ENCODE results near the gene UGGT2. TPM values are rescaled to one million over a fixed set of nuclear protein-coding genes. Genes with fewer than 3 reads are reported as not detected.

Gene UGGT2
- total RNA-seq, 3 donors from 2014 or later: 16.6 to 25.5 (median 17.4) TPM

DNA sequence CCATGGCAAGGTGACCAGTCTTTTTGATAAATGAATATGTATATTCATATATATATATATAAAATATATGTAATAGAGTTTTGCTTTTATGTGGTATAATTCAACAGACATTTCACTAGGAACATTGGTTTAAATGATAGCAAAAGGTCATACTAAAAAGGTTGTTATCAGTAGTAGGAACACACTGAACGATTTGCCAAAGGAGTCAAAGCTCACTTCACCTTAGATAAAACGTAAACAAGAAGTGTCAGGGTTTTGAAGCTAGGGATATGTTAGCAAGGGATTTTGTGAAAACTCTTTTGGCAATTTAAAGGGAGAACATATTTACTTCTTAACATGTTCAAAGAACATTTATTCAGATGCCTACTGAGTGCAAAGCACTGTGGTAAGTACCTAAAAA, 28.7 kb upstream of the UGGT2 start:
- no peak for ATAC-seq
- no peak overlapping the region for H3K4me3 ChIP-seq
- no peak for DNase-seq
- H3K36me3 ChIP-seq (ENCODE audit: low read depth): no peaks in the 10 kb centered on the region
- H3K9me3 ChIP-seq: no peaks in the 10 kb centered on the region
- intact Hi-C loops (cut with DNase I, micrococcal nuclease): no loop called here
- H3K4me1 ChIP-seq (ENCODE audit: low read depth): no peaks in the 10 kb centered on the region
- TF ChIP-seq, protein P1, sequence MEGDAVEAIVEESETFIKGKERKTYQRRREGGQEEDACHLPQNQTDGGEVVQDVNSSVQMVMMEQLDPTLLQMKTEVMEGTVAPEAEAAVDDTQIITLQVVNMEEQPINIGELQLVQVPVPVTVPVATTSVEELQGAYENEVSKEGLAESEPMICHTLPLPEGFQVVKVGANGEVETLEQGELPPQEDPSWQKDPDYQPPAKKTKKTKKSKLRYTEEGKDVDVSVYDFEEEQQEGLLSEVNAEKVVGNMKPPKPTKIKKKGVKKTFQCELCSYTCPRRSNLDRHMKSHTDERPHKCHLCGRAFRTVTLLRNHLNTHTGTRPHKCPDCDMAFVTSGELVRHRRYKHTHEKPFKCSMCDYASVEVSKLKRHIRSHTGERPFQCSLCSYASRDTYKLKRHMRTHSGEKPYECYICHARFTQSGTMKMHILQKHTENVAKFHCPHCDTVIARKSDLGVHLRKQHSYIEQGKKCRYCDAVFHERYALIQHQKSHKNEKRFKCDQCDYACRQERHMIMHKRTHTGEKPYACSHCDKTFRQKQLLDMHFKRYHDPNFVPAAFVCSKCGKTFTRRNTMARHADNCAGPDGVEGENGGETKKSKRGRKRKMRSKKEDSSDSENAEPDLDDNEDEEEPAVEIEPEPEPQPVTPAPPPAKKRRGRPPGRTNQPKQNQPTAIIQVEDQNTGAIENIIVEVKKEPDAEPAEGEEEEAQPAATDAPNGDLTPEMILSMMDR (IDR thresholded peaks at IDR 0.05): no peak

DNA sequence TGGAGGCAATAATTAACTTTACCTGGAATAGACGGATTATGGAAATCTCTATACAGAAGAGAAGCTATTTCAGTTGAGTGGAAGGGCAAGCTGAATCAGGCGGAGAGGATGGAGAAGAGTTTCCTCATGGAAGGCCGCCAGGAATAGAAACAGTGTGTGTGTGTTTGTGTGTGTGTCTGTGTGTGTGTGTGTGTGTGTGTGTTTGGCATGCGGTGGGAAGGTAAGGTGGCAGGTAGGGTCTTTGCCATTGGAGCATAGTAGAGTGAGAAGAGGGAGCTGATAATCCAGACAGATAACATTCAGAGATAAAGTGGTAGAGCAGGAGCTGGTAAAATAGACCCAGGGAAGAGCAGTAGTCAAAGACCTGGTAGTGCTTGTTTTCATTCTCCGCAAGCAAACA, 27.5 kb upstream of the UGGT2 start:
- Histone ChIP-seq H3K4me3 (no peak overlapping the region), H3K9me3 (no peaks in the 10 kb centered on the region), H3K36me3 (ENCODE audit: low read depth) (no peaks in the 10 kb centered on the region), H3K4me1 (ENCODE audit: low read depth) (no peaks in the 10 kb centered on the region)
- intact Hi-C loops (cut with DNase I, micrococcal nuclease): no loop called here
- ATAC-seq (no peak), DNase-seq (no peak)
- TF ChIP-seq, protein P1 (IDR thresholded peaks at IDR 0.05): no peak

DNA sequence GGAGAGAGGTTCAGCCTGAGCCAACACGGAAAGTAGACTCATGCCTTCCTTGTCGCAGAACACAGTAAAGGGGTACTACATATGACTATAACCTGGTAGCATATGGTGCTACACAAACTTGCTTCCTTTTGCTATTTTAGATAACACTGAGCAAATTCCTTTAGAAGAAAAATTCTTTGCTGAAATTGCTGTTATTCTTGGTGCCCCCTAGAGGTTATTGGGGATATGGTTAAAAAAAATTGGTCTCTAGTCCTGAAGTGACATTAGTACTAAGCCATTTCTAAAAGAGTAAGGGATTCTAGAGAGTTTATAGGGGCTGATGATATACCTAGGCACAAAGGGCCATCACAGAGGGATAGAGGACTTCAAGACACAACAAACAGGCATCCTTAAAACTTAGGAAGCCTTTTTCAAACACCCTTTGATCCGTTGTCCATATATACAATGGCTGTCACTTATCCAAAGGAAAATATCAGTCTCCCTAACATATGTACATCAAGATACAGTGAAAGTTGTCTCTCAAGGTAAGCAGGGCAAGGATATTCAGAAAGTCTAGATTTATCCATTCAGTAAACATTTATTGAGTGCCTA, 22.8 kb upstream of the UGGT2 start:
- no peak for ATAC-seq
- intact Hi-C loops (cut with DNase I, micrococcal nuclease): no loop called here
- Histone ChIP-seq H3K36me3 (ENCODE audit: low read depth) (no peaks in the 10 kb centered on the region), H3K4me1 (ENCODE audit: low read depth) (no peaks in the 10 kb centered on the region), H3K9me3 (no peaks in the 10 kb centered on the region), H3K4me3 (no peak overlapping the region)
- no peak for DNase-seq
- TF ChIP-seq, protein P1 (IDR thresholded peaks at IDR 0.05): no peak

DNA sequence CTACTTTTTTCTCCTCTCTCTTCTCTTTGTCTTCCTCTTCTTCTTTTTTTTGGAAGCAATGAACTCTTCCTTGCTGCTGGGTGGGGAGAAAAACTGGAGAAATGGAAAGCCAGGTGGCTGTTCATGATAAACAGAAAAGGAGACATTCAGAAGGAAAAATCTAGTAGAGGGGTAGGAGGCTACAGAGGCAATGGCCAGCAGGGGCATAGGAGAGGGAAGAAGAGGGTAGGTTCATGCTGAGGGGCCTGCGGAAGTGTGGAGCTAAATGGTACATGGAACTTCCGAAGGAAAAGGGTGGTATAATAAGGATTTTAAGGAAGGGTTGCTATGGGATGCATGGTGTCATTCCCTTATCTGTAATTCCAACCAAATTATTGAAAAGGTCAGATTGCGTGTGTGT, 19.2 kb upstream of the UGGT2 start:
- ATAC-seq (no peak), DNase-seq (no peak)
- H3K36me3 ChIP-seq (ENCODE audit: low read depth): no peaks in the 10 kb centered on the region
- no peaks in the 10 kb centered on the region for H3K9me3 ChIP-seq
- TF ChIP-seq, protein P1 (IDR thresholded peaks at IDR 0.05): no peak
- H3K4me1 ChIP-seq (ENCODE audit: low read depth): no peaks in the 10 kb centered on the region
- H3K4me3 ChIP-seq: no peak overlapping the region
- intact Hi-C loops (cut with DNase I, micrococcal nuclease): no loop called here

DNA sequence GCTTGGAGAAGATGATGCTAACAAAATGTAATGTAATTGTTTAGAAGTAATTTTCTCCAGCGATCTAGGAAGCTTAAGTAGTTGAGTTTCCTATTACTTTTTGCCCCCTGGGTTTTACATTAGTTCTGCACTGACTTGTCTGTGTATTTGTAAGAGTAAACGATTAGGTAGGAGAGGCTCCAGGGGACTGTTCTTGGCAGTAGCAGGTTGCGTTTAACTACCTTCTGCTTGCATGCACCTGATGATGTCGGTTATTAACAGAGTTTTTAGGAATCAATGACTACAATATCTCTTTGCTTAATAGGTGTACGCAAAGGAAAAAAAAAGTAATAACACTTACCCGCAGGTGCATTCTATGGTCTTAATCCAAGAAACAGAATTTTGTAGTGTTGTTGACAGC, 18.3 kb upstream of the UGGT2 start:
- intact Hi-C loops (cut with DNase I, micrococcal nuclease): no loop called here
- DNase-seq: no peak
- Histone ChIP-seq H3K36me3 (ENCODE audit: low read depth) (no peaks in the 10 kb centered on the region), H3K9me3 (no peaks in the 10 kb centered on the region), H3K4me1 (ENCODE audit: low read depth) (no peaks in the 10 kb centered on the region), H3K4me3 (no peak overlapping the region)
- TF ChIP-seq, protein P1 (IDR thresholded peaks at IDR 0.05): no peak
- no peak for ATAC-seq

DNA sequence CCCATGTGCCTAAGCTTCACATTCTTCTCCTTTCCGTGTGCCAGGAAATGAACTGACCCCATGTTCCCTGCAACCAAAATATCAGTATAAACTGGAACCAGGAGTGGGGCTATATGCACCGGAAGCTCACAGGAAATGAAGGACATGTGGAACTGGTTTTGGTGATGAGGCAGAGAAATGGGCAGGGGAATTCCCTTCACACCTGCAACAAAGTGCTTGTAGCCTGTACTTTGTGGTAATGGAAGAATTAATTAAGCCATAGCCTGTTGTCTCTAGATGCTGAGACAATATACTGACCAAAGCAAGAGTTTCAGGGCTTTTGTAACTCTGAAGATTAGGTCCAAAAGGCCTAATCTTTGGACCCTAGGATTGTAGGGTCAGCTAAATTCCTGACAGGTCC, 15.5 kb upstream of the UGGT2 start:
- TF ChIP-seq, protein P1 (IDR thresholded peaks at IDR 0.05): no peak
- no peak overlapping the region for H3K4me3 ChIP-seq
- ATAC-seq (no peak), DNase-seq (no peak)
- no peaks in the 10 kb centered on the region for H3K36me3 ChIP-seq (ENCODE audit: low read depth)
- intact Hi-C loops (cut with DNase I, micrococcal nuclease): no loop called here
- H3K9me3 ChIP-seq: no peaks in the 10 kb centered on the region
- H3K4me1 ChIP-seq (ENCODE audit: low read depth): no peaks in the 10 kb centered on the region

All from mucosa of descending colon (tissue), 3 donors.